Muscle of arm (tissue), 12 donors: ENCODE data around the gene BMERB1. TPM values are rescaled to one million over a fixed set of nuclear protein-coding genes. Genes with fewer than 3 reads are reported as not detected.
"Not testable (repeated sequence)": the region's sequence is repeated elsewhere in the genome, so short reads cannot be mapped to it uniquely, and the experiment has no call there.

Source experiments
- DNase-seq: peaks from one replicate; pipeline ENCODE4 v3.0.0-alpha.2; 2013
- polyA plus RNA-seq, 12 donors: library from polyadenylated mRNA; unstranded; fragments of 120-200 nt; gene quantifications; one replicate each; pipeline ENCODE4 v1.2.1, GENCODE V29; 2013; ENCODE audit not compliant: insufficient read length in 12 of 12

BMERB1 gene
- polyA plus RNA-seq, 12 donors = 9.5 to 32.3 (median 19.3) TPM; not detected in 1

DNA sequence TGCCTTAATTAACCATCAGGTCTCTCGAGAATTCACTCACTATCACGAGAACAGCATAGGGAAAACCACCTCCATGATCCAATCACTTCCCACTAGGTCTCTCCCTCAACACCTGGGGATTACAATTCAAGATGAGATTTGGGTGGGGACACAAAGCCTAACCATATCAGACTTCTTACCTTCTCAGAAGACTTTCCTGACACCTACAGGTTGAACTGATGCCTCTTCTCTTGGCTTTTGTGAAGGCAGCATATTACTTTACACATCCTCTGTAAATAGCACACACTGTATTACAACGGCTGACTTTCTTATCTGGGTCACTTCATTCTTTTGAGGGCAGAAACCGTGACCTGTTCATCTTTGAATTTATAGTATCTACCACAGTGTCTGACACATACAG, 23.6 kb downstream of the BMERB1 start:
- DNase-seq = no peak

DNA sequence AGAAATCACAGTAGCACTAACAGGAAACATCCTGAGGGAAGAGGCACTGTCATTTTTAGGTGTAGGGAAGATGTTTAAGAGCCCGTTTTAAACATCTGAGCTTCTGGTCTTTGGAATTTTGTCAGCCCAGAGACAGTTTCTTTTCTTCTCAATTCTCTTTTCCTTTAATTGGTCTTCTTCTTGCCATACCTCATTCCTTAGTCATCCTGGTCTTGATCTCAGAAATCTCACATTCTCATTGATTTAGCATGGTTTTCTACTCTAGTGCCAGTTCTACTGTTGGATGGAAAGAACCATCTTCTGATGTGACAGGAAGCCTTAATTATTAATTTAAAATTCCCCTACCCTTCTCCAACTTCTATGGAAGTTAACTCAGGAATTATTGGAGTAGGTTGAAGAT, 25.4 kb downstream of the BMERB1 start:
- no peak for DNase-seq

DNA sequence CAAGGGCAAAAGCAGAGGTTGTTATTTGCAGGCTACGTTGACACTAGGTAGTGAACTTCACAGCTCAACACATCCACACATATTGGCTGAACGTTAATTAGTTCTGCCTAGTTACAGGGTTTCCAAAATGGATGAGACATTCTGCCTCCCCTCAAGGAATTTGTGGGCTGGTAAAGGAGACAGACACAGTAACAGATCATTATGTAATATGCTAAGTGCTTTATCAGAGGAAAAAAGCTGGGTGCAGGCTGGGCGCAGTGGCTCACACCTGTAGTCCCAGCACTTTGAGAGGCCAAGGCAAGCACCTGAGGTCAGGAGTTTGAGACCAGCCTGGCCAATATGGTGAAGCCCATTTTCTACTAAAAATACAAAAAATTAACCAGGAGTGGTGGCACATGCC, 26.2 kb downstream of the BMERB1 start:
- no peak for DNase-seq

DNA sequence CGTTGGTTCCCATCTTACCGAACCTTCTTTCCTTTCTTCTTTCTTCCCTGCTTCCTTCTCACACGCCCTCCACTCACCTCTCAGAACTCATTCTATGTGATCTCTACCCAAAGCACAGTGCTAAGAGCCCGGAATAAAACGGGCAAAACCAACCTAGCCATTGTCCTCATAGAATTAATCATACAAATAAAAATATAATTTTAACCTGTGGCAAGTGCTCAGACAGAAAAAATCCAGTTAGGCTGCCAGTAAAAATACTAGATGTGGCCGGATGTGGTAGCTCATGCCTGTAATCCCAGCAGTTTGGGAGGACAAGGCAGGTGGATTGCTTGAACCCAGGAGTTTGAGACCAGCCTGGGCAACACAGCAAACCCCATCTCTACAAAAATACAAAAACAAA, 27.0 kb downstream of the BMERB1 start:
- DNase-seq = no peak

DNA sequence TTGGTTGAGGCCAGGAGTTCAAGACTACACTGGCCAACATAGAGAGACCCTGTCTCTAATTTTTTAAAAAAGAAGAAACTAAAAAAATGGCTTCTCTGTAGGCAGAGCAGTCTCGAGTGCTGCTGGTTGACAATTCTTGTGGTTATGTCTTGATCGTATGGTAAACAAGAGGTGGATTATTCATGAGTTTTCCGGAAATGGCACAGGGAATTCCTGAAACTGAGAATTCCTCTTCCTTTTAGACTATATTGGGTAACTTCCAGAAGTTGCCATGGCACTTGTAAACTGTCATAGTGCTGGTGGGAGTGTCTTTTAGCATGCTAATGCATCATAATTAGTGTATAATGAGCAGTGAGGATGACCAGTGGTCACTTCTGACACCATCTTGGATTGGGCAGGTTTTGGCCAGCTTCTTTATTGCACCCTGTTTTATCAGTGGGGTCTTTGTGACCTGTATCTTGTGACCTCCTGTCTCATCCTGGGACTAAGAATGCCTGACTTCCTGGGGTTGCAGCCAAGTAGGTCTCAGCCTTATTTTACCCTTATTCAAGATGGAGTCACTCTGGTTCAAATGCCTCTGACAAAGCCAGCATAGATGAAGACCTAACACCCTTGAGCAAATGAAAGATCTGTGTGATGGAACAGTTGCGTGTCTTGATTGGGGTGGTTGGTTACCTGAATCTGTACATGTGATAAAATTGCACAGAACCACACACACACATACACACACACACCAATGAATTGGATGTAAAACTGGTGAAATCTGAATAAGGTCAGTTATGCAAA, 30.2 kb downstream of the BMERB1 start:
- DNase-seq = no peak

DNA sequence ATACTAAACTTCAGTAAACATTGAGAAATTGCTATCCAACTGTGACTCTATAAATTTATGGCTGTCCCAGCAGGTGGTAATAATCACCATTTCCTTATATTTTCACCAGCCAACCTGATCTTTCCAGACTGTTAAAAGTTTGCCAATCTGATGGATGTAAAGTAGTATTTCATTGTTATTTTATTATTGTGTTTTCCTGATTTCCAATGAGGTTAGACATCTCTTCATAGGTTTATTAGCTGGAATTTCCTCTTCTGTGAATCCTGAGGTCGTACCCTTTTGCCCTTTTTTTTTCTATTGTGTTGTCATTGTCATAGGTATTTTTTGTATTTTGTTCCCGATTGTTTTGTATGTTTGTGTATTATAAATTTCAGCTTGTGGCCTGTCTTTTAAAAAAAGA, 31.7 kb downstream of the BMERB1 start:
- no peak for DNase-seq

DNA sequence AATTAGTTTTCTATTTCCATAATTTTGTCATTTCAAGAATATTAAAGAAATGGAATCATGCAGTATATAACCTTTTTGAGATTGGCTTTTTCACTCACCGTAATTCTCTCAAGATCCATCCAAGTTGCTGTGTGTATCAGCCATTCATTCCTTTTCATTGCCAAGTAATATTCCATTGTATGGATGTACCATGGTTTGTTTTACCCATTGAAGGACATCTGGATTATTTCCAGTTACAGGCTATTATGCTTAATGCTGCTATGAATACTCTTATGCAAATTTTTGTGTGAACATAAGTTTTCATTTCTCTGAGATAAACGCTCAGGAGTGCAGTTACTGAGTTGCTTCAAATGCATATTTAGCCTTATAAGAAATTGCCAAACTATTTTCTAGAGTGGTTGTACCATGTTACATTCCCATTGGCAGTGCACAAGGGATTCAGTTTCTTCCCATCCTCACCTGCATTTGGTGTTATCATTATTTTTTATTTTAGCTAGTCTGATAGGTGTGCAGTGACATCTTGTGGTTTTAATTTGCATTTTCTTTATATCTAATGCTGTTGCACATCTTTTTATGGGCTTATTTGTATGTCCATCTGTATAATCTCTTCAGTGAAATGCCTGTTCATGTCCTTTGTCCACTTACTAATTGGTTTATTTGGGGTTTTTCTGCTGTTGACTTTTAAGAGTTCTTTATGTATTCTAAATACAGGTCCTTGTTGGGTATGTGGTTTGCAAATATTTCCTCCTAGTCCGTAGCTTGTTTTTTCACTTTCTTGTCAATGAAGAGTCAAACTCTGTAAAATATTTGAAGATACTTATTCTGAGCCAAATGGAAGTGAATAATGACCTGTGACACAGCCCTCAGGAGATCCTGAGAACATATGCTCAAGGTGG, 32.7 kb downstream of the BMERB1 start:
- DNase-seq = no peak

DNA sequence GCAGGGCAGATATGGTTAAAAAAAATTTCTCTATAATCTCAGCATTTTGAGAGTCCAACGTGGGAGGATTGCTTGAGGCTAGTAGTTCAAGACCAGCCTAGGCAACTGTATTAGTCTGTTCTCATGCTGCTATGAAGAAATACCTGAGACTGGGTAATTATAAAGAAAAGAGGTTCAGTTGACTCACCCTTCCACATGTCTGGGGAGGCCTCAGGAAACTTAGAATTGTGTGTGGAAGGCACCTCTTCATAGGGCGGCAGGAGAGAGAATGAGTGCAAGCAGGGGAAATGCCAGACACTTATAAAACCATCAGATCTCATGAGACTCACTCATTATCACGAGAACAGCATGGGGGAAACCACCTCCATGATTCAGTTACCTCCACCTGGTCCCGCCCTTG, 42.6 kb downstream of the BMERB1 start:
- not testable (repeated sequence) for DNase-seq

DNA sequence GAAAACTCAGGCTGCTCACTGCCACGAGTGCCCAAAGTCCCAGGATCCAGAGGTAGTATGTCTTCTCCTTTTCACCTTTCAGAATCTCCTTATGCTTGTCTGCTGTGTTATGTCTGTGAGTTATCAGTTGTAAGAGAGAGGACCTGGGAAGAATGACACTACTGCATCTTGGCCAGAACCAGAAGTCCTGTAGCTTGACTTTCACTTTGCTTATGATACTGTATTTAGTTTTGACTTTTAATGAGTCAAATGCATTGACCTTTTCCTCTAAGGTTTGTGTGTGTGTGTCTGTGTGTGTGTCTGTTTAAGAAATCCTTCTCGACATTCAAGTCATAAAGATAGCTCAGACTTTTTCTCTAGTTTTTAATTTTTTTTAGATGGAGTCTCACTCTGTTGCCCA, 43.4 kb downstream of the BMERB1 start:
- no peak for DNase-seq

DNA sequence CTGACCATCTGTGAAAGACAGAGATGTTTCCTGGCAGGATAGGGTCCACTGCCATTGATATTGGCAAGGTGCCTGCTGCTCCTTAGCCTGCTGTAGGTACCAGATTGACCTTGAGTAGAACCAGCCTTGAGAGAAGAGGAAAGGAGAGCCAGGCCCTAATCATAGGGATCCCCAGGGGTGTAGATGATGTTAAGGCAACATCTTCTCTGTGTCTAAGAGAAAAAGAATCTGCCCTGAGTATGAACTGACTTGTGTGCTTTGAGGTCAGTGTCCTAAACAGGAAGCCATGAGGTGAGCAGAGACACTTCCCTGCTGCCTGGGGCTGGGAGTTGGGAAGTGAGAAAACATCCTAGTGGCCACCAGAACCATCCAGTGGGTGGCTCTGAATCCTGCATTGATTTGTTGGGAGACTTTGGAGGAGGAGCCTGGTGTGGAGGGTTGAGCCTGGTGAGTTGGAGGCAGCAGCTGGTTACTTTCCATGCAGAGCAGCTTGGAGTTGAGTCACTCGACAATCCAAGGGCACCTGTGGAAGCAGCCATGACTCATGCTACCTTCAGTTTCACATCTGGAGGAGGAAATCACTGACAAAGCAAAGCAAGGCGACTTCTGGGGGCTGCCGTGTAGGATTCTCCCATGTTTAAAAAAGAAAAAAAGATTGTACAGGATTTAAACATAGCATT, 47.8 kb downstream of the BMERB1 start:
- no peak for DNase-seq

DNA sequence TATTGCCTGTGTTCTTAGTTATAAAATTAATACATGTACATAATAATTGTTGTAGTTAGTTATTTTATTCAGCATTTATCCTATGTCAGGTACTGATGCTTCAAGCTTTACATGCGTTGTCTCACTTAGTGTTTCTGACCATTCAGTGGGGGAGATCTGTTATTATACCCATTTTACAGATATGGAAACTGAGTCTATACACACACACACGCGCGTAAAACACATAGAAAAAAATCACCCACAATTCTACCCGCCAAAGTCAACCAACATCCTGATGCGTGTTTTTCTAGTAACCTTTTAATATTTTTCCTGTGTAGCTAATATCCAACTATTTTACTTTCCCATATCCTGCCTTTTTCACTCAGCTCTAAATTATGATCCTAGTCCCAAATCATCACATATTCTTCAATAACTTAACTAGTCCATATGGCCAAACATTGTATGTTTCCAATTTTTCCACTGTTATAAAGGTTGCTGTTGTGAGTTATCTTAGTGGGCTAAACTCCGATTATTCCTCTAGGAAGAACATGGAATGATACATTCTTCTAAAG, 48.4 kb downstream of the BMERB1 start:
- no peak for DNase-seq

DNA sequence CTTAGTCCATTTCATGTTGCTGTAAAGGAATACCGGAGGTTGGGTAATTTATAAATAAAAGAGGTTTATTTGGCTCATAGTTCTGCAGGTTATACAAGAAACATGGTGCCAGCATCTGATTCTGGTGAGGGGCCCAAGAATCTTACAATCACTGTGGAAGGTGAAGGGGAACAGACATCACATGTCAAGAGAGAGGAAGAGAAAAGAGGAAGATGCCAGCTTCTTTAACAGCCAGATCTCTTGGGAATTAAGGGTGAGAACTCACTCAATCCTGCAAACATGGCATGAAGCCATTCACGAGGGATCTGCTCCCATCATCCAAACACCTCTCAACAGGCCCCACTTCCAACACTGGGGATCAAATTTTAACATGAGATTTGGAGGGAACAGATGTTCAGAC, 49.5 kb downstream of the BMERB1 start:
- DNase-seq = no peak

DNA sequence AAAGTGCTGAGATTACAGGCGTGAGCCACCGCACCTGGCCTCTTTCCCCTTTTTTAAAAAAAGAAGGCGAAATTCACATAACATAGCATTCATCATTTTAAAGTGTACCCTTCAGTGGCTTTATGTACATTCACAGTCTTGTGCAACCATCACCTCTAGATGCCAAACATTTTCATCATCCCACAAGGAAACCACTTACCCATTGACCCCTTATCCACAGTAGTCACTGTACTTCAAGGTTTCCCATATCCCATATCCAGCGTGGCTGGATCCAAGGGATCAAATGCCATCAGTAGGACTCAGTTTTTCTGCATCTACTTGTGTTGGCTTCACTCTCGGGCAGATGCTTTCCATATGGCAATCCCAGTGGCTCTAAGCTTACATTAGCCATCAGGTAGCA, 50.3 kb downstream of the BMERB1 start:
- no peak for DNase-seq

DNA sequence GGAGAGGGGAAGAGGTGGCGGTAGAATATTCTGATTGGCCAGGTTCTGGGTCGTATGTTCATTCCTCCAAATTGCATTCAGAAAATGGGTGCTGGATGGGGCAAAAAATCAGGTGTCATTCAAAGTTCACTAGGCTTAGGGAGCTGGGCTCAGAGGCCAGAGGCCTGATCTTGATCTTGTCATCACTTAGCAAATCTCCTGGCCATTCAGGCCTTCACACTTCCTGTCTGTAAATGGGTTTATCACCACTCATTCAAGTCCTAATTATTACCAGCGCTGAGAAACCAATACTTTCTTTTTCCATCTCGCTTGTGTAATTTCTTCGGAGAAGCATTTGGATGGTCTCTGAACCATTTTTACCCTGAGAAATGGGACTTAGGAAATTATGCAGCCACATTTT, 50.8 kb downstream of the BMERB1 start:
- DNase-seq = no peak

DNA sequence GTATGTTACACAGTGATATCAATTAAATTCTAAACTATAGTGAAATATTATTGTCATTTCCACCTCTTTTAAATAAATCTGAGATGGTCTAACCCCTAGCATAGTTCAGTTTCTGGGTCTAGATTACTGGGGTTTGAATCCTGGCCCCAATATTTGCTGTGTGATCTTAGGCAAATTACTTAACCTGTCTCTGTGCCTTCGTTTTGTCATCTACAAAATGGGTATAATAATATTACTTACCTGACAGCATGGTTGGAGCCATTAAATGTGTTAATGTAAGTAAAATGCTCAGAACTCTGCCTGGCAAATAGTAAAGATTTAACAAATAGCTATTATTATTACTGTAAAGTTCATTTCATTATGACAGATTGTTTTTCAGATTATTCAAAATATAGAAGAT, 52.3 kb downstream of the BMERB1 start:
- no peak for DNase-seq

DNA sequence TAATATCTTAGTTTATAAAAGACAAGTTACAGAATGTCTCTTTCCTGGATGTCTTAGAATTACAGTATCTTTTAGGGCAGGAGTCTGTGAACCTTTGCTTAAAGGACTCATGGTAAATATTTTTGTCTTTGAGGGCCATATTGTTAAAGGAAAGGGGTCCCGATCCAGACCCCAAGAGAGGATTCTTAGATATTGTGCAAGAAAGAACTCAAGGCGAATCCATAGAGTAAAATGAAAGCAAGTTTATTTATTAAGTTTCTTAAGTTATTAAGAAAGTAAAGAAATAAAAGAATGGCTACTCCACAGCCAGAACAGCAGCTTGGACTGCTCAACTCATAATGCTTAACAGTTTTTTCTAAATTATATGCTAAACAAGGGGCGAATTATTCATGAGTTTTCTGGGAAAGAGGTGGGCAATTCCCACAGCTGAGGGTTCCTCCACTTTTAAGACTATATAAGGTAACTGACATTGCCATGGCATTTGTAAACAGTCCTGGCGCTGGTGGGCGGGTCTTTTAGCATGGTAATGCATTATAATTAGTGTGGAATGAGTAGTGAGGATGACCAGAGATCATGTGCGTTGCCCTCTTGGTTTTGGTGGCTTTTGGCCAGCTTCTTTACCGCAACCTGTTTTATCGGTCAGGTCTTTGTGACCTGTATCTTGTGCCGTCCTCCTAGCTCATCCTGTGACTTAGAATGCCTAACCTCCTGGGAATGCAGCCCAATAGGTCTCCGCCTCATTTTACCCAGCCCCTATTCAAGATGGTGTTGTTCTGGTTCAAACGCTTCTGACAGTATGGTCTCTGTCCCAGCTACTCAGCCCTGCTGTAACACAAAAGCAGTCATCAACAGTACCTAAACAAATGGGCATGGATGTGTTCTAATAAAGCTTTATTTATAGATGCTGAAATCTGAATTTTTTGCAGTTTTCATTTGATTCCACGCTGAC, 53.2 kb downstream of the BMERB1 start:
- no peak for DNase-seq

DNA sequence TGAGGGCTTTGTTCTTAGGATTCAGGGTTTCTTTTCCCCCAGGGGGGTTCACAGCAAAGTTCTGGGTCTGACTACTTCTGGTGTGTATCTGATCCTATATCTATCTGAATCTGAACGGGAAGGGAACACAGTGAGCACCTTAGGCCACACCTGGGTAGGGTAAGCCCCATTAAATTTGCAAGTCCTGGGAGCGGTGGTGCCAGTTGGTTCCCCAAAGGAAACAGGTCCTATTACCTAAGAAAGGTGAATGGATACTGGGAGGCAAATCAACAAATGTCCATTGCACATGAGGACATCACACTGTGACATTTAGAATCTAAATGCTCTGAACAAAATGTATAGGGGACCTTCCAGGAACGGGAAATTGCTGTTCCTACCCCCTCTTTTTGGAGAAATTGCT, 54.6 kb downstream of the BMERB1 start:
- DNase-seq = no peak

DNA sequence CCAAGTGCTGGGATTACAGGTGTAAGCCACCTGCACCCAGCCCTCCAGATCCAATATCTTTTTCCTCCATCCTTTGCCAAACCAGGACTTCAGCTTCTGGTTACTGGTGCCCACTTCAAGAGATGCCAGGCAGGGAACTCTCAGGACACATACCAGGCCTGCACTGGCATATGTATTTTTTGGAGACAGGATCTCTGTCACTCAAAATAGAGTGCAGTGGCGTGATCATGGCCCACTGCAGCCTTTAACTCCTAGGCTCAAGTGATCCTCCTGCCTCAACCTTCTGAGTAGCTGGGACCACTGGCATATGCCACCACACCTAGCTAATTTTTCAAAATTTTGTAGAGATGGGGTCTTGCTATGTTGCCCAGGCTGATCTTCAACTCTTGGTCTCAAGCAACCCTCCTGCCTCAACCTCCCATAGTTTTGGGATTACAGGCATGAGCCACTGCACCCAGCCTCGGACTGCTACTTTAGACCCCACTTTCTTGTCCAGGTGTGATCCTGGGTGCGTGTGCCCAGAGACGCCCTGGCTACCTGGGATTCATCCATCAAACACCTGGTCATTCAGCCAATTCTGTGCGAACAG, 55.8 kb downstream of the BMERB1 start:
- no peak for DNase-seq

DNA sequence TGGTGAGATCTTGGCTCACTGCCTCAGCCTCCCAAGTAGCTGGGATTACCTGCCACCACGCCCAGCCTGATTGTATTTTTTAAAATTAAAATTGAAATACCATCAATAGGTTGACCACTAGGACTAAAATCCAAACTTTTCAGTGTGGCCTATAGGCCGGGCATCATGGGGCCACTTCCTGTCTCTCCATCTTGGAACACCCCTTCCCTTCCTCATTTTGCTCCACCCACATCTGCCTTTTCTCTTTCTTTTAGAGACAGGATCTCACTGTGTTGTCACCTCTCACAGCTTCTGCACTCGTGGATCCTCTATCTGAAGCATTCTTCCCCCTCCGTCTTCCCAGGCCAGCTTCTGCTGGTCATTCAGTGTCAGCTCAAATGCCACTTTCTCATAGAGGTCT, 57.0 kb downstream of the BMERB1 start:
- no peak for DNase-seq

DNA sequence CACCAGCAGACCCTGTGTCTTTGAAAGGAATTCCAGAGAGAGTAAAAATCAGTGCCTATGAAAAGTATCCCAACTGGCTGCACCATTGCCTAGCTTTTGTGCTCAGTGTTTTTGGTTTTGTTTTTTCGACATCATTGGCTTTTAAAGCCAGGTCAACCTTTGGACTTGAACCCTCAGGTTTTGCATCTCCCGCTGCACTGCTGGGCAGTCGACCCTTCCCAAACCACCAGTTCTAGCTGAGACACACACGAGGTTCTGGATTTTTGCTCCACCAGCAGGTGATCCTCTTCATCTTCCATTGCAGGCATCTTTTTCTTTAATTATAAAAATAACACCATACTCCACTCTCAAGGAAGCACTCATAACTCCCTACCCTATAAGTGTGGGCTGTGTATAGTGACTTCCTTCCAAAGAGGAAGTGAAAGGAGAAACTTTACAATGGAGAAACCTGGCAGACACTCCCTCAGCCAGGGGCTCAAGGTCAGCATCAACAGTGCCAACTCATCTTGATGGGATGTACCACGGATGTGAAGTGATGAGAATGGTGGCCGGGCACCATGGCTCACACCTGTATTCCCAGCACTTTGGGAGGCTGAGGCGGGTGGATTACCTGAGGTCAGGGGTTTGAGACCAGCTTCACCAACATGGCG, 57.8 kb downstream of the BMERB1 start:
- DNase-seq = no peak
